Tibial nerve (tissue), 4 donors: ENCODE data around the gene INO80. TPM values are rescaled to one million over a fixed set of nuclear protein-coding genes. Genes with fewer than 3 reads are reported as not detected.

Experiments used
- DNase-seq, 2 donors: peaks; one replicate each; pipeline ENCODE4 v3.0.0-alpha.2; 2019; ENCODE audit warnings: low spot score in 2 of 2
- H3K27ac ChIP-seq, 4 donors: fragments of 200-600 bp; sonication (generic) in 3 of 4; one replicate each; pipeline ENCODE4 v1.5.1; 2017 to 2019; ENCODE audit warnings: mild to moderate bottlenecking in 1 of 4
- H3K27me3 ChIP-seq, 2 donors: fragments of 200-600 bp; sonication (generic) in 1 of 2; one replicate each; pipeline versions ENCODE4 v1.5.1 to v1.6.0; 2017 to 2019
- H3K36me3 ChIP-seq, 3 donors: fragments of 200-600 bp; sonication (generic); one replicate each; pipeline ENCODE4 v1.5.1; 2018 to 2019
- H3K4me1 ChIP-seq, 4 donors: fragments of 200-600 bp; sonication (generic) in 3 of 4; one replicate each; pipeline ENCODE4 v1.5.1; 2017 to 2019
- H3K4me3 ChIP-seq, 4 donors: fragments of 200-600 bp; sonication (generic) in 3 of 4; one replicate each; pipeline ENCODE4 v1.5.1; 2017 to 2019; ENCODE audit warnings: mild to moderate bottlenecking in 1 of 4, moderate library complexity in 1 of 4
- H3K9me3 ChIP-seq, 4 donors: fragments of 200-600 bp; sonication (generic) in 3 of 4; one replicate each; pipeline ENCODE4 v1.5.1; 2017 to 2019
- EP300 ChIP-seq, 2 donors: sonication (generic); formaldehyde crosslinking; IDR thresholded peaks; one replicate each; pipeline ENCODE4 v1.6.1; 2017; ENCODE audit warnings: antibody characterized with exemption in 2 of 2, mild to moderate bottlenecking in 1 of 2
- POLR2A ChIP-seq, 2 donors: fragments of 450-650 bp; IDR thresholded peaks; one replicate each; pipeline ENCODE4 v1.6.1; 2017; ENCODE audit warnings: antibody characterized with exemption in 2 of 2, mild to moderate bottlenecking in 2 of 2, moderate library complexity in 2 of 2
- WGBS, 2 donors: methylation state at CpG; one replicate each; pipeline ENCODE4 v1.1.5; 2018; 5-methylcytosine and 5-hydroxymethylcytosine counted together
- total RNA-seq, 4 donors: library from RNA; depleted of rRNA; stranded (reverse); fragments of >200 nt; gene quantifications; one replicate each; pipeline ENCODE4 v1.1.0, GENCODE V29; 2016
- TF ChIP-seq, protein P1 (sequence below), 5 experiments: fragments of 200-600 bp in 3 of 5; fragments of 450-650 bp in 2 of 5; sonication (generic) in 3 of 5; IDR thresholded peaks; one replicate each; pipeline ENCODE4 v1.5.1; 2016 to 2019; ENCODE audit warnings: antibody characterized with exemption in 5 of 5, mild to moderate bottlenecking in 3 of 5, moderate library complexity in 2 of 5

Gene INO80
- total RNA-seq, 4 donors from 2014 or later = 21.6 to 40.8 (median 33.2) TPM

DNA sequence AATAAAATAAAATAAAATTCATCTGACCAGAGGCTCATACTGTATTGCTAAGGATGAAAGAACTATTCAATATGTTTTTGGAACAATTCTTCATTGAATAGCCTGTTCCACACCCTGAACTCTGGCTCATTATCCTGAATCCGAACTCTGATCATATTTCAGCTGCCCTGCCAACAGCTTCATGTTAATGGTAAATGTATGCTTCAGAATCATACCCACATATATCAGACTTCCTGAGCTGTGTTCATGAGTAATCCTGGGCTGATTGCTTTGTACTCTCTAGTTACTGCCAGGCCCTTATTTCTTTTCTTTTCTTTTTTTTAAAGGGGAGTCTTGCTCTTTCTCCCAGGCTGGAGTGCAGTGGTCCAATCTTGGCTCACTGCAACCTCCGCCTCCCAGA lies 11.8 kb downstream of the INO80 start:
- DNase-seq = no peak
- 58 to 66% methylated on average over 2 of the region's 2 CpGs for WGBS, 2 donors
- TF ChIP-seq POLR2A (IDR thresholded peaks at IDR 0.05) (no peak), EP300 (IDR thresholded peaks at IDR 0.05) (no peak)
- TF ChIP-seq, protein P1, sequence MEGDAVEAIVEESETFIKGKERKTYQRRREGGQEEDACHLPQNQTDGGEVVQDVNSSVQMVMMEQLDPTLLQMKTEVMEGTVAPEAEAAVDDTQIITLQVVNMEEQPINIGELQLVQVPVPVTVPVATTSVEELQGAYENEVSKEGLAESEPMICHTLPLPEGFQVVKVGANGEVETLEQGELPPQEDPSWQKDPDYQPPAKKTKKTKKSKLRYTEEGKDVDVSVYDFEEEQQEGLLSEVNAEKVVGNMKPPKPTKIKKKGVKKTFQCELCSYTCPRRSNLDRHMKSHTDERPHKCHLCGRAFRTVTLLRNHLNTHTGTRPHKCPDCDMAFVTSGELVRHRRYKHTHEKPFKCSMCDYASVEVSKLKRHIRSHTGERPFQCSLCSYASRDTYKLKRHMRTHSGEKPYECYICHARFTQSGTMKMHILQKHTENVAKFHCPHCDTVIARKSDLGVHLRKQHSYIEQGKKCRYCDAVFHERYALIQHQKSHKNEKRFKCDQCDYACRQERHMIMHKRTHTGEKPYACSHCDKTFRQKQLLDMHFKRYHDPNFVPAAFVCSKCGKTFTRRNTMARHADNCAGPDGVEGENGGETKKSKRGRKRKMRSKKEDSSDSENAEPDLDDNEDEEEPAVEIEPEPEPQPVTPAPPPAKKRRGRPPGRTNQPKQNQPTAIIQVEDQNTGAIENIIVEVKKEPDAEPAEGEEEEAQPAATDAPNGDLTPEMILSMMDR (IDR thresholded peaks at IDR 0.05) = no peak

GRCh38 chr15:41102854-41103253 lies 13.2 kb downstream of the INO80 start:
- Histone ChIP-seq H3K27ac (no peak overlapping the region), H3K4me1 (peaks cover 0 to 23% (median 0%) of the 10 kb centered on the region in 4 donors), H3K9me3 (no peaks in the 10 kb centered on the region), H3K4me3 (no peak overlapping the region), H3K27me3 (no peaks in the 10 kb centered on the region), H3K36me3 (peaks cover 0 to 13% (median 0%) of the 10 kb centered on the region in 3 donors)
- TF ChIP-seq, protein P1 (IDR thresholded peaks at IDR 0.05) = no peak
- TF ChIP-seq POLR2A (IDR thresholded peaks at IDR 0.05) = no peak
- 97 to 98% methylated on average over 2 of the region's 2 CpGs for WGBS, 2 donors
- no peak for DNase-seq

More for the DNA sequence above, 11.8 kb downstream of the INO80 start:
- Histone ChIP-seq H3K4me1 (peaks cover 0 to 23% (median 0%) of the 10 kb centered on the region in 4 donors), H3K36me3 (peaks cover 0 to 27% (median 0%) of the 10 kb centered on the region in 3 donors), H3K27ac (no peak overlapping the region), H3K27me3 (no peaks in the 10 kb centered on the region), H3K4me3 (no peak overlapping the region), H3K9me3 (no peaks in the 10 kb centered on the region)

- WGBS, 2 donors = 86 to 90% methylated on average over 6 of the region's 6 CpGs
- no peak overlapping the region for H3K4me3 ChIP-seq
- no peaks in the 10 kb centered on the region for H3K9me3 ChIP-seq
- peaks cover 0 to 56% (median 0%) of the 10 kb centered on the region in 3 donors for H3K36me3 ChIP-seq
- DNase-seq = no peak
- TF ChIP-seq, protein P1 (IDR thresholded peaks at IDR 0.05) = no peak
- TF ChIP-seq POLR2A (IDR thresholded peaks at IDR 0.05) (no peak), EP300 (IDR thresholded peaks at IDR 0.05) (no peak)
- H3K4me1 ChIP-seq = no peaks in the 10 kb centered on the region
- H3K27ac ChIP-seq = no peak overlapping the region
- H3K27me3 ChIP-seq = no peaks in the 10 kb centered on the region
Measured at GRCh38 chr15:41096178-41096577, 19.9 kb downstream of the INO80 start.

DNA sequence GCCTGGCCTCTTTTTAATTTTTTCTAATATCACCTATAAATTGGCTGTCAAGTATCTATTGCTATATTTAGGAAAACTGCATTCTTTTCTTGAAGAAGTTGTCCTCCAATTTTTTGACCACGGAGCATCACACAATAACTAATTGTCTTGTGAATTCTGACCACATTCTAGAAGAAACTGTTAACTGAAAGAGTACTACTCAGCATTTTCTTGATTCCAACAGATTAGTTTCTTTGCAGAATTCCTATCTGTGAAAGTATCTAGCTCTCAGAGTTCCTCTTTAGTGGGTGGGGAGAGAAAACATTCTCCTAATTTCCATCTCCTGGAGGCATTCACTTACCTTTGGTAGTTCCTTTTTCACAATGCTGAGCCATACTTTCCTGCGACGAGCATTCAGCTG lies 31.1 kb downstream of the INO80 start:
- no peaks in the 10 kb centered on the region for H3K9me3 ChIP-seq
- 72 to 78% methylated on average over 3 of the region's 3 CpGs for WGBS, 2 donors
- H3K4me1 ChIP-seq = no peaks in the 10 kb centered on the region
- H3K27me3 ChIP-seq = no peaks in the 10 kb centered on the region
- DNase-seq = no peak
- no peak overlapping the region for H3K27ac ChIP-seq
- H3K4me3 ChIP-seq = no peak overlapping the region
- TF ChIP-seq POLR2A (IDR thresholded peaks at IDR 0.05) (no peak), EP300 (IDR thresholded peaks at IDR 0.05) (no peak)
- TF ChIP-seq, protein P1 (IDR thresholded peaks at IDR 0.05) = no peak
- peaks cover 6 to 93% (median 25%) of the 10 kb centered on the region in 3 donors for H3K36me3 ChIP-seq

DNA sequence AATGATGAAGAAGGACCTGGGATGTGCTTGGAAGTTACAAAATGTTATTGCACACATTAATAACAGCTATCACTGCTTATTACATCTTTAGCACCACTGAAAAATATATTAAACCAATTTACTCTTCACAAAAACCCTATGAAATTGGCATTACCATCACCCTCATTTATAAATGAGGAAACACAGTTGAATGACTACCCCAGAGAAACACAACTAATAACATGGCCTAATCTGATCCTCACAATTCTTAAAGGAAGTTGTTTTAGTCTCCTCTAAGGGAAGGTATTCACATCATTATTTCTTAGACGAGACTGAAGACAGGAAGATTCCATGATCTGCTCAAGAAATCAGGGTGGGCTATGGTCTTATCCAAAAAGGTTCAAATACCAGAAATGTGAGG lies 35.9 kb downstream of the INO80 start:
- Histone ChIP-seq H3K27ac (no peak overlapping the region), H3K36me3 (peaks cover 3 to 98% (median 19%) of the 10 kb centered on the region in 3 donors), H3K9me3 (no peaks in the 10 kb centered on the region), H3K4me1 (no peaks in the 10 kb centered on the region), H3K4me3 (no peak overlapping the region), H3K27me3 (no peaks in the 10 kb centered on the region)
- TF ChIP-seq EP300 (IDR thresholded peaks at IDR 0.05) (no peak), POLR2A (IDR thresholded peaks at IDR 0.05) (no peak)
- TF ChIP-seq, protein P1 (IDR thresholded peaks at IDR 0.05) = no peak
- 77 to 94% methylated on average over 1 of the region's 1 CpG for WGBS, 2 donors
- DNase-seq = no peak
